Prostate gland (tissue), 2 donors: Measurements from ENCODE around the gene AK8. TPM values are rescaled to one million over a fixed set of nuclear protein-coding genes. Genes with fewer than 3 reads are reported as not detected.

Experiments used
- DNase-seq: peaks from one replicate; pipeline ENCODE4 v3.0.0-alpha.2; 2019; ENCODE audit warnings: low spot score
- H3K27ac ChIP-seq, 2 donors: fragments of 200-600 bp; sonication (generic); 2 replicates each; pipeline ENCODE4 v1.5.1; 2017 to 2019
- H3K27me3 ChIP-seq: fragments of 200-600 bp; sonication (generic); replicated peaks from 2 replicates; pipeline ENCODE4 v1.5.1; 2019; ENCODE audit not compliant: insufficient read depth
- H3K36me3 ChIP-seq, 2 donors: fragments of 200-600 bp; sonication (generic); 1 replicate in 1 of 2; 2 replicates in 1 of 2; pipeline versions ENCODE4 v1.5.1 to v1.8.1; 2017 to 2019
- H3K4me1 ChIP-seq: fragments of 200-600 bp; sonication (generic); replicated peaks from 2 replicates; pipeline ENCODE4 v1.5.1; 2019
- H3K4me3 ChIP-seq, 2 donors: fragments of 200-600 bp; sonication (generic); 2 replicates each; pipeline ENCODE4 v1.5.1; 2017 to 2019
- H3K9me3 ChIP-seq: fragments of 200-600 bp; sonication (generic); 2 replicates; pipeline ENCODE4 v1.5.1; 2017
- POLR2A ChIP-seq: fragments of 450-650 bp; IDR thresholded peaks from one replicate; pipeline ENCODE4 v1.6.1; 2016; ENCODE audit warnings: antibody characterized with exemption, mild to moderate bottlenecking
- POLR2AphosphoS5 ChIP-seq: sonication (generic); formaldehyde crosslinking; IDR thresholded peaks from one replicate; pipeline ENCODE4 v1.6.1; 2017; ENCODE audit warnings: antibody characterized with exemption
- whole genome bisulfite sequencing: methylation state at CpG from one replicate; pipeline ENCODE4 v1.1.5; 2018; 5-methylcytosine and 5-hydroxymethylcytosine counted together
- intact Hi-C: fragments of 100-400 bp; cut with DNase I; formaldehyde crosslinking; loops from one replicate; pipeline ENCODE4 v1.14.2; 2022
- total RNA-seq, 2 donors: library from RNA; depleted of rRNA; stranded (reverse); fragments of >200 nt; gene quantifications; one replicate each; pipeline ENCODE4 v1.1.0, GENCODE V29; 2016
- TF ChIP-seq, protein P1 (sequence below), 4 experiments: fragments of 200-600 bp in 2 of 4; fragments of 450-650 bp in 2 of 4; sonication (generic) in 2 of 4; IDR thresholded peaks; 1 replicate in 3 of 4; 2 replicates in 1 of 4; pipeline ENCODE4 v1.5.1; 2016 to 2019; ENCODE audit warnings: antibody characterized with exemption in 4 of 4, mild to moderate bottlenecking in 2 of 4, moderate library complexity in 2 of 4

AK8 gene
- total RNA-seq, 2 donors from 2014 or later = 3.3 to 4.1 TPM

- Histone ChIP-seq H3K4me1 (no peaks in the 10 kb centered on the region), H3K36me3 (no peaks in the 10 kb centered on the region), H3K9me3 (no peaks in the 10 kb centered on the region), H3K4me3 (no peak overlapping the region), H3K27ac (no peak overlapping the region), H3K27me3 (no peaks in the 10 kb centered on the region)
- intact Hi-C loops = no loop called here
- WGBS = 61% methylated on average over 17 of the region's 17 CpGs
- no peak for DNase-seq
- TF ChIP-seq POLR2A (no peak), POLR2AphosphoS5 (no peak)
- TF ChIP-seq, protein P1, sequence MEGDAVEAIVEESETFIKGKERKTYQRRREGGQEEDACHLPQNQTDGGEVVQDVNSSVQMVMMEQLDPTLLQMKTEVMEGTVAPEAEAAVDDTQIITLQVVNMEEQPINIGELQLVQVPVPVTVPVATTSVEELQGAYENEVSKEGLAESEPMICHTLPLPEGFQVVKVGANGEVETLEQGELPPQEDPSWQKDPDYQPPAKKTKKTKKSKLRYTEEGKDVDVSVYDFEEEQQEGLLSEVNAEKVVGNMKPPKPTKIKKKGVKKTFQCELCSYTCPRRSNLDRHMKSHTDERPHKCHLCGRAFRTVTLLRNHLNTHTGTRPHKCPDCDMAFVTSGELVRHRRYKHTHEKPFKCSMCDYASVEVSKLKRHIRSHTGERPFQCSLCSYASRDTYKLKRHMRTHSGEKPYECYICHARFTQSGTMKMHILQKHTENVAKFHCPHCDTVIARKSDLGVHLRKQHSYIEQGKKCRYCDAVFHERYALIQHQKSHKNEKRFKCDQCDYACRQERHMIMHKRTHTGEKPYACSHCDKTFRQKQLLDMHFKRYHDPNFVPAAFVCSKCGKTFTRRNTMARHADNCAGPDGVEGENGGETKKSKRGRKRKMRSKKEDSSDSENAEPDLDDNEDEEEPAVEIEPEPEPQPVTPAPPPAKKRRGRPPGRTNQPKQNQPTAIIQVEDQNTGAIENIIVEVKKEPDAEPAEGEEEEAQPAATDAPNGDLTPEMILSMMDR (IDR thresholded peaks at IDR 0.05) = no peak
These were observed 145.5 kb downstream of the AK8 start for GRCh38 chr9:132732326-132733259.

GRCh38 chr9:132731230-132731629 lies 146.9 kb downstream of the AK8 start:
- Histone ChIP-seq H3K27me3 (no peaks in the 10 kb centered on the region), H3K4me1 (no peaks in the 10 kb centered on the region), H3K36me3 (no peaks in the 10 kb centered on the region), H3K4me3 (no peak overlapping the region), H3K27ac (no peak overlapping the region), H3K9me3 (no peaks in the 10 kb centered on the region)
- intact Hi-C loops = no loop called here
- TF ChIP-seq POLR2AphosphoS5 (no peak), POLR2A (no peak)
- TF ChIP-seq, protein P1 (IDR thresholded peaks at IDR 0.05) = no peak
- WGBS = 61% methylated on average over 3 of the region's 3 CpGs
- DNase-seq = no peak

- TF ChIP-seq POLR2AphosphoS5 = no peak
- TF ChIP-seq, protein P1 (IDR thresholded peaks at IDR 0.05) = no peak
- TF ChIP-seq POLR2A = no peak
- intact Hi-C loops = no loop called here
- Histone ChIP-seq H3K27me3 (no peaks in the 10 kb centered on the region), H3K4me3 (no peak overlapping the region), H3K27ac (no peak overlapping the region), H3K4me1 (no peaks in the 10 kb centered on the region), H3K9me3 (no peaks in the 10 kb centered on the region), H3K36me3 (no peaks in the 10 kb centered on the region)
- WGBS = 76% methylated on average over 16 of the region's 16 CpGs
- DNase-seq = no peak
These were observed 147.7 kb downstream of the AK8 start for GRCh38 chr9:132730054-132731033.

DNA sequence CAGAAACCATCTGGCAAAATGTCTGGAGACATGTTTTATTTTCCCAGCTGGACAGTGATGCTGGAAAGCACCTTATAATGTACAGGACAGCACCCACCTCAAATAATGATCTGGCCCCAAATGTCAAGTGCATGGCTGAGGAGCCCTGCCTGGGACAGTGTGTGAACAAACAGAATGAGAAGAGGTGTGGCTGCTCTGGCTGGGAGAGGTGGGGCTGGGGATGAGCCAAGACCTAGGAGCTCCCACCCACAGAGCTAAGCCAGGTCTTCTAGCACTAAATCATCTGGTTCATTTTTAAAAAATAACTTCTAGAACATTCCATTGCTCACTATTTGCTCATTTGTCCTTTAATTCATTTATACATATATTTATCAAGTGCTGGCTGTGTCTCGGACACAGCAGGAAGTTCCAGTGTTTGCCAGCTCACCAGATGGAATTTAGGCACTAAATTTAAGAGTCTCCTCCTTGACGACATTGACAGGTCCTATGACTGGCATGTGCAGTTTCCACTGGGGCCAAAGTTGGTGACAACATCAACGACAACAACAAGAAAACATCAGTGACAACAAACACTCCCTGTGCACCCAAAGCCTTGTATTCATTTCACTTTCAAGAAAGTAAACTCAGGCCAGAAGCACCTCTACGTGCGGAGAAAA lies 148.7 kb downstream of the AK8 start:
- no peak overlapping the region for H3K4me3 ChIP-seq
- intact Hi-C loops = no loop called here
- no peak overlapping the region for H3K27ac ChIP-seq
- no peaks in the 10 kb centered on the region for H3K4me1 ChIP-seq
- no peaks in the 10 kb centered on the region for H3K9me3 ChIP-seq
- no peak for DNase-seq
- H3K36me3 ChIP-seq = no peaks in the 10 kb centered on the region
- H3K27me3 ChIP-seq = no peaks in the 10 kb centered on the region
- TF ChIP-seq, protein P1 (IDR thresholded peaks at IDR 0.05) = no peak
- TF ChIP-seq POLR2A = no peak
- no peak for TF ChIP-seq POLR2AphosphoS5
- 50% methylated on average over 5 of the region's 5 CpGs for WGBS
